ENCODE data around the gene UCN3. TPM values are rescaled to one million over a fixed set of nuclear protein-coding genes. Genes with fewer than 3 reads are reported as not detected.

Gene UCN3
- total RNA-seq, 4 donors from 2014 or later, result not detected

GRCh38 chr10:5395168-5395567, 30.4 kb downstream of the UCN3 start:
- no peak for DNase-seq (ENCODE audit: low spot score in 2 of 2)
- intact Hi-C loops (cut with DNase I; ENCODE audit: low total_unique reads), result no loop called here
- WGBS, 2 donors, result 88 to 89% methylated on average over 18 of the region's 18 CpGs
- no peak for TF ChIP-seq CTCF (IDR thresholded peaks at IDR 0.05)
- H3K4me3 ChIP-seq (ENCODE audit: low read depth, poor library complexity, severe bottlenecking), result no peak overlapping the region

- TF ChIP-seq CTCF (IDR thresholded peaks at IDR 0.05) (no peak), POLR2A (IDR thresholded peaks at IDR 0.05) (no peak)
- 68 to 79% methylated on average over 12 of the region's 12 CpGs for WGBS, 2 donors
- intact Hi-C loops (cut with DNase I; ENCODE audit: low total_unique reads), result no loop called here
- no peak overlapping the region for H3K4me3 ChIP-seq (ENCODE audit: low read depth, poor library complexity, severe bottlenecking)
- DNase-seq (ENCODE audit: low spot score in 2 of 2), result no peak
These were observed 32.0 kb downstream of the UCN3 start for GRCh38 chr10:5396556-5397300.

GRCh38 chr10:5399332-5399731, 34.6 kb downstream of the UCN3 start:
- TF ChIP-seq POLR2A (IDR thresholded peaks at IDR 0.05) (no peak), CTCF (IDR thresholded peaks at IDR 0.05) (no peak)
- no peak overlapping the region for H3K4me3 ChIP-seq (ENCODE audit: low read depth, poor library complexity, severe bottlenecking)
- intact Hi-C loops (cut with DNase I; ENCODE audit: low total_unique reads), result no loop called here
- 80 to 82% methylated on average over 6 of the region's 6 CpGs for WGBS, 2 donors
- DNase-seq (ENCODE audit: low spot score in 2 of 2), result no peak

GRCh38 chr10:5400468-5401240, 35.9 kb downstream of the UCN3 start:
- DNase-seq (ENCODE audit: low spot score in 2 of 2), result no peak
- intact Hi-C loops (cut with DNase I; ENCODE audit: low total_unique reads), result no loop called here

GRCh38 chr10:5402798-5403197, 38.0 kb downstream of the UCN3 start:
- intact Hi-C loops (cut with DNase I; ENCODE audit: low total_unique reads), result no loop called here
- 87 to 89% methylated on average over 3 of the region's 3 CpGs for WGBS, 2 donors
- H3K4me3 ChIP-seq (ENCODE audit: low read depth, poor library complexity, severe bottlenecking), result no peak overlapping the region
- no peak for DNase-seq (ENCODE audit: low spot score in 2 of 2)
- TF ChIP-seq CTCF (IDR thresholded peaks at IDR 0.05) (no peak), POLR2A (IDR thresholded peaks at IDR 0.05) (no peak)

More at GRCh38 chr10:5400468-5401240, 35.9 kb downstream of the UCN3 start:
- WGBS, 2 donors, result 88 to 91% methylated on average over 9 of the region's 9 CpGs
- H3K4me3 ChIP-seq (ENCODE audit: low read depth, poor library complexity, severe bottlenecking), result no peak overlapping the region
- TF ChIP-seq POLR2A (IDR thresholded peaks at IDR 0.05), result no peak
- TF ChIP-seq CTCF (IDR thresholded peaks at IDR 0.05), result no peak

Measured in lower leg skin (tissue), 4 donors.